GM12801 (cell line): ENCODE results near the gene EXOG.

Experiments
- CTCF ChIP-seq: IDR thresholded peaks from one replicate; pipeline ENCODE4 v1.5.1; 2011; ENCODE audit warnings: control low read depth; ENCODE audit not compliant: insufficient read length; ENCODE audit errors: extremely low read depth

Gene EXOG

GRCh38 chr3:38454884-38455638 lies 41.1 kb upstream of the EXOG start:
- no peak for TF ChIP-seq CTCF

GRCh38 chr3:38455639-38456430 lies 40.3 kb upstream of the EXOG start:
- no peak for TF ChIP-seq CTCF

- no peak for TF ChIP-seq CTCF
Measured at GRCh38 chr3:38457111-38458003, 38.8 kb upstream of the EXOG start.

GRCh38 chr3:38458796-38459498 lies 37.2 kb upstream of the EXOG start:
- TF ChIP-seq CTCF: no peak

GRCh38 chr3:38459499-38460048 lies 36.6 kb upstream of the EXOG start:
- TF ChIP-seq CTCF: no peak

GRCh38 chr3:38460377-38461270 lies 35.5 kb upstream of the EXOG start:
- TF ChIP-seq CTCF: no peak
